KG1 (cell line): Measurements from ENCODE around the gene POPDC2.

Experiments
- DNase-seq: peaks from one replicate; lab custom pipeline; 2025; lab: John Stamatoyannopoulos, UW

Gene POPDC2

GRCh38 chr3:119639494-119640350 is 20.7 kb downstream of the POPDC2 start:
- no peak for DNase-seq

GRCh38 chr3:119637679-119638477 is 22.5 kb downstream of the POPDC2 start:
- DNase-seq: no peak

DNA sequence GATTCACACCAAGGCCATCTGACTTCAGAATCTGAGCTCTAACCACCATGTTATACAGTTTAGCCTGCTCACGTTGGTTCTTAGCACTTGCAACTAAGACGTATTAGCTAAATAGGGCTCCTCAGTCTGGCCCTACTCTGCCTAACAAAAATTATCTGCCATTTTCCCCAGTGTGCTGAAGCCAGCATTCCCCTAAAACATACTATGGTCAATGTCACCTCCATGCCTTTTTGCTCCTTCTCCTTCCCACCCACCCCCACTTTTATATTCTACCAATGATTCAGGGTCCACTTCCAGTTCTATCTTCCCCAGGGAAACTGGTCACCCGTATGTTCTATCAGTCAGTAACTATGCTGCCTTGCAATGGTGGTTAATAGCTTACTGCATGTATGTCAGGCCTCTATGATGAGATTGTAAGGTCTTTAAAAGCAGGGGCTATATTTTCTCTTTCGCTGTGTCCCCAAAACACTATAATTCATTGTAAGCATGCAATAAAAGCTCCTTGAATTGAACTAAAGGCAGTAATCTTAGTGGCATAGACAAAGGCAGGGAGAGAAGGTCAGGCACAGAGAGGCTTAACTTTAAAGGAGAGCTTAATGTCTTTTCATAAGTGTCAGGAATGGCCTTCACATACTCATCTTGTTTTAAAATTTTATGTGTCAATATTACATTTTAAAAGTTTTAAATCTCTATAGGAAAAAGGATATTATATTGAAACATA is 23.3 kb downstream of the POPDC2 start:
- DNase-seq: no peak

DNA sequence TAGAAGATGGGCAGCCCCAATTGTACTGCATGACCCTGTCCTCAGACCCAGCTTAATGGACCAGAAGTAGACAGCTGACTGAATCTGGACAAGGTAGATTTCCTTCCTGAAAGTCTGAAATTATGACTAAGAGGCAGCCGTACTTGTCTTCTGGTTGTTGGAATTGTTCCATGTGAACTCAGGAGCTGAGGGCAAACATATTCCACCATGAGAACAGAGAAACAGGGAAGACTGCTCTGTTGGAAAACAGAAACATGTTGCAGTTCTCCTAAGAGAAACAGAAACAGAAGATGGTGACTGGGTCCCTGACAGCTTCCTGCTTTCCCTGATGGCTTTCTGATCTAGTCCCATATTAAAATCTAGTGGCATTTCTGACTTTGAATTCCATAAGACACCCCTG is 24.1 kb downstream of the POPDC2 start:
- DNase-seq: no peak

GRCh38 chr3:119635719-119636118 is 24.7 kb downstream of the POPDC2 start:
- DNase-seq: no peak

- no peak for DNase-seq
These were observed 27.6 kb downstream of the POPDC2 start for GRCh38 chr3:119632829-119633228.

DNA sequence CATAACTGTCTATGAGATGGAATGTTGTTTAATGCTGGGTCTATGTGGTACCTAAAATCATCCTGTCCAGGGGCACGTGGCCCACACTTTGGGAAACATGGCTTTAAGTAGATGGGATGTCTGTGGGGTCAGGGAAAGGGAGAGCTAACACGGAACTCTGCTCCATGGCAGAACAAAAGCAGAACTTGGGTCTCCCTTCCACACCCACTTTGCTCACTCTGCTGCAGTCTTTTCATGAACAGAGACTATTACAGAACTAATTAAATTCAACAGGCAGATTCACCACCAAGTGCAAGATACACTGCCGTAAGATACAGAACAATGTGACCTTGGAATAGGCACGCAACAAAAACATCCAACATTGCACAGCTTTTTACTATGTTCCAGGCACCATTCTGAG is 28.2 kb downstream of the POPDC2 start:
- no peak for DNase-seq

DNA sequence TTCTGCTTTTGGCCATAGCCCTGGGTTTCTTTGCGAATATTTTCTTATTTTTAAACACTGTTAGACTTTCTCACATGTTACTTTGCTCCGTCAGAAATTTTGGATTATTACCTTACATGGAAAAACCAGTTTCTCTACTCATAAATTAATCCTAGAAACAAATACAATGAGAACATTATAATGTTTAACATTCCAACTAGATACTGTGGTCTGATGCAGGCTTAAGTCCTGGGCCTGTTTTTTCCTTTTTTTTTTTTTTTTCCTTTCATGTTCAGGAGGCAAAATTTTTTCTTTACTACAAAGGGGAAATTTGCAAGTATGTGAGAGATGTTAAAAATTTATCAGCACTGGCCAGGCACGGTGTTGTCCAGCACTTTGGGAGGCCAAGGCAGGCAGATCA is 28.9 kb downstream of the POPDC2 start:
- no peak for DNase-seq

GRCh38 chr3:119630880-119631329 is 29.5 kb downstream of the POPDC2 start:
- DNase-seq: no peak

DNA sequence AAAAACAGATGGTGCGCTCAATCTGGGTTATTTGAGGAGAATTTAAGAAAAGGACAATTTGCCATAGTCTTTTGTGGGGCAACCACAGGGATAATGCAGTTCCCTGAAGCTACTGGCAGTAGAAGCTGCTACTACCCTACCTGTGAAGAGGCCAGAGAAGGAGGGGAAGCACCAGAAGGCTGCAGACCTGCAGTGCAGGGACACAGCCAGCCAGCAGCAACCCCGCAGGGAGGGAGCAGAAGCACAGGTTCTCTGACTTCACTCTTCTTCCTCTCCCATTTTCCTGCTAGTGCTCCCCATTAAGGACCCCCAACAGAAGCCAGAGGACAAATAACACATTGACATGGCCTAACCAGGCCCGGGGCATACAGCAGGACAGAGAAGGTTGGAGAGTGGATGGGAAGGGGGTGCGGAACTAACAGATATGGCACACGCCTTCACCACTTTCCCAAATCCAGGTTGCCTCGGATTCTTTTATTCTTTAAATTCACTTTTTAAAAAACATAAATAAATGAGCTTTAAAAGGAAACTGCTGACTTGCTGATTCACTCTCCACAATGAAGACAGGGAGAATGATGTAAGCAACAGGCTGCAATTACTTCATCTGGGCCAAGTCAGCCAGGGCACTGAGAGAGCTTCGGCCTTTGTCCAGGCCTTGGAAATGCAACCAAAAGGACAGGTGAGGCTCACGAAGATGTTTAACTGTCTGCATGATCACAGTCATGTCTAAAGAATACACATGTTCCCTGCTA is 30.1 kb downstream of the POPDC2 start:
- DNase-seq: no peak

DNA sequence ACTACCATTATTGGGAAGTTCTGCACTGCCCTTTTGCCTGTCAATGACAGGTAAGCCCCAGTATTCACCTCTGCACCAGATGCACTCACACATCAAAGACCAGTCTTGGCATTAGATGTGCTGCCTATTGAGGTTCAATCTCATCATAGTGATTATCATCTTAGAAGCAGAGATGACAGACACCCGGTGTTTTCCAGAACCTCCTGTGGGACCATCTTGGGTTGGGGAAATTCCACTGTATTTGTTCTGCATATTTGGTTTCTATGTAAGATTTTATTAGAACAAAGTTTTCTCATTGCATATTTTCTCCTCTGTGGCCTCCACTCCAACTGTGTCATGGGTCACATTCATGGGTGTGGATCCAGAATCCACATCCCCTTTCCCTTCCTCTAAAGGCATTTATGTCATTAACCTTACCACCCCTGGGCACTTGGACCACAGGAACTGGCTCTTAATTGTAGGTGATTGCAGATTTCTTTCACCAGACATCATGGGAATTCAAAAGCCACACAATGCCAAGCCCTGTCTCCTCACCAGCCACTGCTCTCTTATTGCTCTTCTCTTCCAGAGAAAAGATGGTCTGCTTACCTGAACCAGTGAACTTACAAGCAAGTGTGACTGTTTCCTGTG is 31.5 kb downstream of the POPDC2 start:
- no peak for DNase-seq

DNA sequence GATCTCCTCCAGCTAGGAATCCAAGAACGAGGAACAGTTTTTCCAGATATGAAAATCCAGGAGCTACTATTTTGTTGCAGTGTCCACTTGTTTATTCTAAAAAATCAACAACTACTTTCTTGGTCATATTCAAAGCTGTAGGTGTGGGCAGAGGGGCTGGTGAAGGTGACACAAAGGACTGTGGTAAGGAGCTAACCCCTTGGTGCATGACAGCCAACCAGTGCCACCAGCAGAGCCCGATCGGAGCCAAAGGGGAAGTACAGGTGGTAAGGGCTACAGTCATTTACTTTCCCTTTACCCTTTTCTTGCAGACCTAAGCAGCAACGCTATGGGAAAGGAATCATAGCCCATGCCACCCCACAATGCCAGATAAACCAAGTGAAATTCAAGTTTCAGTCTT is 32.0 kb downstream of the POPDC2 start:
- no peak for DNase-seq

DNA sequence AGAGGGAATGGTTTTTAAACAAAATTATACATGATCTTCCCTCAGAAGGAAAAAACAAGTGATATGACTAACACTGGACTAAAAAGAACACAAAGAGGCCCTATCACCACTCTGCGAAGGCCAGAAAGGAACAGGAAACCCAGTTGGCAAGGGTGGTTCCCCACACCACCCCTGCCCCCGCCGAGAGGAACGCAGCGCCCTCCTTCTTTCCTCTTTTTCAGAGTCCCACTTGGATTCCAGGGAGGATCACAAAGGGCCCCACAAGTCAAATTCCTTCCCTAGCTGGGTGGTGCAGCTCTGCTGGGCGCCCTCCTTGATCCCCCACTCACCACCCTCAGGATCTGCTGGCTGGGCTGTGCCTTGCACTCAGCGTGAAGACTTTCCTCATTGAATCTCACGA is 32.9 kb downstream of the POPDC2 start:
- DNase-seq: no peak

DNA sequence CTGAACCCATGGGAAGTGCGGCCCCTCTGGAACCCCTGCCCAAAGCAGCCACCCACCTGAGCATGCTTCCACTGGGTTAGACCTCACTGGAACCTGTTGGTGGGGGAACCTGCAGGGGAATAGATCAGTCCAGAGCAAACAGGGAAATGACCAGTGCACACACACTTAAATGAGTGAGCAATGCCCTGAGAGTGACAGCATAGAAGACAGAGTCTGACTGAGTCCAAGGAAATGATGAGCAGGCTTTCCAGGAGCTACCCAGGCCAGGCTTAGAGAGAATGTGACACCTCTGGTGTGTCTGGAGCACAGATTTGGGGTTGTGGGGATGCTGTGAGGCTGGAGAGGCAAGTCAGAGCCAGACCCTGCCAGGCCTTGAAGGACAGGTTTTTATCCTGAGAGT is 34.2 kb downstream of the POPDC2 start:
- DNase-seq: no peak

DNA sequence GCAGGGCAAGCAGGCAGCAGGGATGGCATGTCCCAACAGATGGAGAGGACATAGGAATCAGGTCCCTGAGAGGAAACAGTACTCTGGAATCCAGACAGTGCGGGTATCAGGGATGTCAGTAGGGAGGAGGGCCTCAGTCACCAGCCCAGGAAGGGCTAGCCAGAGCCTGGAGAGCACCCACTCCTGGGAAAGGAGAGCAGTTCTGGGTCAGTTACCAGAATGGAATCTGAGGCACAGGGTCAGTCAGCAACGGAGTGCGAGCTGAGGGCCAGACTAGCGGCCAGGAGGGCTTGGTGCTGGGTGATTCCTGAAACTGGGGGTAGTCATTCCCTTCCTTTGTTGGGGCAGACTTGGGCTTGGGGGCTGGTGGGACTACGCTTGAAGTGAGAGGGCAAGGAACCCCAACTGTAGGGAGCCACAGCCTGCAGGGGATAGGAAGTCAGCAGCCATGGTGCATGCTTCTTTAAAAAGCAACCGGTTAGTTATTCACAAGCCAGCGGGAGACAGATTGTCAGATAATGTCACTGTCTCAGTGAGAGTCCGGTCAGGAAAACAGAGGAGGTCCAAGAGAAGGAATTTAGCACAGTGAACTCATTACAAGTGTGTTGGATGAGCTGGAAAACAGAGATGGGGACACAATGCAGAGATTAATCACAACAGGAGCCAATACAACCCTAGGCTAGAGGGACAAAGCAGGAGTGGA is 34.8 kb downstream of the POPDC2 start:
- no peak for DNase-seq

- no peak for DNase-seq
These were observed 36.2 kb downstream of the POPDC2 start for GRCh38 chr3:119624002-119624720.

GRCh38 chr3:119620899-119621298 is 39.5 kb downstream of the POPDC2 start:
- DNase-seq: no peak

DNA sequence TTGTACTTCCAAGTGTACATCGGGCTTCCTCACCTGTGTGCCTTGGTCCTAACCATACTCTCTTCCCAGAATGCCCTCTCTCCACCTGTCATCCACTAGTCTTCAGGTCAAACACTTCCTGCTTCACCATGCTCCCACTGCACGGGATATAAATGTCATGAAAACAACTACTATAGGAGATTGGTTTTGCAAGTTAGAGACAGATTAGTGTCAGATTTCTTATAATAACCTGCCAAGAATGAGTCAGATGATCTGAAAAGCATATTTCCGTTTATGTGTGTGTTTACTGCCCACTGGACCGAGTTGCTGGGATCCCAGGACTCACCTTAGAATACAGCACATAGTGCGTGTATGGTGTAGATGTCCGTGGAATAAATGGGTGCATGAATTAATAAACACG is 41.3 kb downstream of the POPDC2 start:
- DNase-seq: no peak

GRCh38 chr3:119616056-119616455 is 44.3 kb downstream of the POPDC2 start:
- no peak for DNase-seq

- no peak for DNase-seq
These were observed 46.5 kb downstream of the POPDC2 start for GRCh38 chr3:119613872-119614271.
